ENCODE data around the gene DAAM2. TPM values are rescaled to one million over a fixed set of nuclear protein-coding genes. Genes with fewer than 3 reads are reported as not detected.

DAAM2 gene
- total RNA-seq, 2 donors from 2014 or later = 10.1 to 12.2 TPM

DNA sequence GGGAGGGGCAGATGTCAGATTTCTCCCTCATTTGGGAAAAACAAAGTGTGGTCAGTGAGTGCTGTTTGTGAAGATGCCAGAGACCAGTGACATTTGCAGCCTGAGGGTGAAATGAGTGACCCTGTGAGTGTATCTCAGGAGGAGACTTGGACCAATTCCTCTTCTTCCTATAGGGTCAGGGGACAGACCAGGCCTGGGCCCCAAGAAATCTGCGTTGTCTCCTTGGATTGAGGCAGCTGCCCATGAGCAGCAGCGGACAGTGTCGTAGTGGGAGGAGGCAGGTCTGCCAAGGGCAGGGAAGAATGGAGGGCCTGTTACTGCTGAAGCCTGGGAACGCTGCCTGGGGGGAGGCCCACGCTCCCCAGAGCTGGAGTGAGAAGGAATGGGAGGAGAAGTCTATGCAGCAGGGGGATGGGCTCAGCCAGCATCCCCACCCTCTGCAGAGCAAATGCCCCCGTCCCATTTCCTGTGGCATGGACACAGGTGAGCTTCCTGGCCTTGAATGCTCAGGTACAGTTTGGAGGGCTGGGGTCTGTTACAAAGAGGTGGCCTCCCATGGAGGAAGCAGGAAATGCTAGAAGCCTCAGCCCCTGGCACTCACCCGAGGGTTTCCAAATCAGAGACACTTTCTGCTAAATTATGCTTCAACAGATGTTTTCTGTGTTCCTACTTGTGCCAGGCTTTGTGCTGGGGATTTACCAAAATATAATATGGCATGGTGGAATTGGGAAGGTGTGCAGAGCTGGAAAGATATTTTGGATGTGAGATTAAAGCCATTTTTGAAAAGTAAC lies 29.8 kb downstream of the DAAM2 start:
- Histone ChIP-seq H3K27me3 (no peaks in the 10 kb centered on the region), H3K4me1 (peaks cover 7% of the 10 kb centered on the region), H3K4me3 (no peak overlapping the region), H3K27ac (peak overlapping the region in 3 of 4 donors; percentile 26 to 57 (median 54)), H3K36me3 (replicated peaks in 1 of 2; ENCODE audit: insufficient read depth in 1 of 2, low read depth in 2 of 2) (no peaks in the 10 kb centered on the region), H3K9me3 (no peaks in the 10 kb centered on the region)
- 78 to 80% methylated on average over 7 of the region's 7 CpGs for WGBS, 2 donors
- TF ChIP-seq, protein P1, sequence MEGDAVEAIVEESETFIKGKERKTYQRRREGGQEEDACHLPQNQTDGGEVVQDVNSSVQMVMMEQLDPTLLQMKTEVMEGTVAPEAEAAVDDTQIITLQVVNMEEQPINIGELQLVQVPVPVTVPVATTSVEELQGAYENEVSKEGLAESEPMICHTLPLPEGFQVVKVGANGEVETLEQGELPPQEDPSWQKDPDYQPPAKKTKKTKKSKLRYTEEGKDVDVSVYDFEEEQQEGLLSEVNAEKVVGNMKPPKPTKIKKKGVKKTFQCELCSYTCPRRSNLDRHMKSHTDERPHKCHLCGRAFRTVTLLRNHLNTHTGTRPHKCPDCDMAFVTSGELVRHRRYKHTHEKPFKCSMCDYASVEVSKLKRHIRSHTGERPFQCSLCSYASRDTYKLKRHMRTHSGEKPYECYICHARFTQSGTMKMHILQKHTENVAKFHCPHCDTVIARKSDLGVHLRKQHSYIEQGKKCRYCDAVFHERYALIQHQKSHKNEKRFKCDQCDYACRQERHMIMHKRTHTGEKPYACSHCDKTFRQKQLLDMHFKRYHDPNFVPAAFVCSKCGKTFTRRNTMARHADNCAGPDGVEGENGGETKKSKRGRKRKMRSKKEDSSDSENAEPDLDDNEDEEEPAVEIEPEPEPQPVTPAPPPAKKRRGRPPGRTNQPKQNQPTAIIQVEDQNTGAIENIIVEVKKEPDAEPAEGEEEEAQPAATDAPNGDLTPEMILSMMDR (IDR thresholded peaks at IDR 0.05) = no peak
- no peak for TF ChIP-seq POLR2A (IDR thresholded peaks at IDR 0.05)
- DNase-seq (no peak), ATAC-seq (peak; percentile 6)
- intact Hi-C loops (cut with DNase I) = no loop called here

DNA sequence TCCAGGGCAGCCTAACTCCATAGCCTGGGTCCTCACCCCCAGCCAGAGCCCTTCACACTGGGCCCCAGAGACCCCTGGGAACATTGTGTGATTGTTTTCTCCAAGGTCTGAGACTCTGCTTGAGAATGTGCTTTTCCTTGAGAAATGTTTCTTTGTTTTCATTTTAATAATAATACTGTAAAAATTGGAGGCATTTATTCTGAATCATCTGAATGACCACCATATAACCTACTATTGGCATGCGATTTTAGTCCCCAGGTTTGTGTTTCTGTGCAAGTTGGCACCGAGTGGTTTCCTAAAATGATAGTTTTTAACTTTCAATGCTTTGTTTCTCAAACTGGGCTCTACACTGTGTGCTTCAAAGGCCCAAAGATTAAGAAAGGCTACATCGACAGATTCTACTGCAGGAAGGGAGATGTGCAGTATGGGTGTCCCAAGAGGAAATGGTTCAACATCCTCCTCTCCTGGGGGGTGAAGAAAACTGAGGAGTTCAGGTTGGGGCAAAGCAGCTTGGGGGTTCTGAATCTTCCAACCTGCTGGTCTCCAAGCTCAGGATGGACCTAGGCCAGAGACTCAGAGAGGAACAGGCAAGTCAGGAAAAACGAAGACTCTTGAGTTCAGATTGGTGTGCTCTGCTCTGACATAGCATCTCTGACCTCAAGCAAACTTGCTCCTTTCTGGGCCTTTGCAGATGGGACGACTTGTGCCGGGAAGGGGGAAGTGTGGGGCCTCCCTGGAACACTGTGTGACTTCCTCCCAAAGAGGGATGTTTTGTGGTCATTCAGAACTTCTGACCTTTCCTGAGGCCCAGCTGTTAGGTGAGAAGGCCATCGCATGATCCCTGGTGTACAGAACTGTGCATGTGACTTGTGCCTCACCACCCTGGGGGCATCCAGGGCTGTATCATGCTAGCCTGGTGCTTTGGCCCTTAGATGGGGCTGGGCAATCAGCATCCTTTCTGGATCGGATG lies 31.0 kb downstream of the DAAM2 start:
- Histone ChIP-seq H3K4me1 (peaks cover 7% of the 10 kb centered on the region), H3K4me3 (no peak overlapping the region)

DNA sequence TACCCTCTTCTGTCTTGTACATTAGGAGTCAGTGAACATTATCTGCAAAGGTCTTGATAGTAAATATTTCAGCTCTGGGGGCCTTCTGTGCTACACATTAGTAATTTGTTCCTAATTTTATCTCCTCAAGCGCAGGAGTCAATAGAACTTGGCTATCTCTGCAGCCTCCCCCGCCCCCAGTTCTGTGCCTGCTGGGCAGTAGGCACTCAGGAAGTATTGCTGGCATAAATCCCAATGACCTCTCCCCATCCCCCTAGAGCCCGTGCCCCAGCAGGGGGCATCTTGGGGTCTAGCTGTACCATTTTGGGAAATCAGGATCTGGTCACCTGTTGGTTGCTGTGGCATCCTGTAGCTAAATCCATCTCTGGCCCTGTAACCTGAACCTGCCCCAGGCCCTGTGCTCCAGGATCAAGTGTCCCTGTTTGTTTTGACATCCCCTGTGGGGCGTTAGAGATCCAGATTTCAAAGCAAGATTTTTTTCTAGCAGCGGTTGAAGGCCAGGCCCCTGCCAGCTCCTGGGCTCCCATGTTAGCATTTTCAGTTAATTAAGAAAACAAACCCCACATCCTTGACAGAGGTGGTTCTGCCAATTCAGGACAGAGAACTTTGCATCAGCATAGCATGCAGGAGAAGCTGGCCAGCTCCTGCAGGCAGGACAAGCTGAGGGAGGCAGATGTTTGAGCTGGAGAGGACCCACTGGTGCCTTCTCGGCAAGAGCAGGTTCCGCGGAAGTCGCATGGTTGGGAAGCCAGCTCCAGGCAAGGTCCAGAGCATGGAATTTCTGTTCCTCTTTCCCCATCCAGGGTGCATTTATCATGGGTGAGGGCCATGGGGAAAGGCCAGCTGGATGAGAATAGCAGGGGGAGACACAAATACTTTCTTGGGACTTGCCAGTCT lies 32.1 kb downstream of the DAAM2 start:
- Histone ChIP-seq H3K27me3 (no peaks in the 10 kb centered on the region), H3K27ac (peak overlapping the region in 2 of 4 donors; percentile 45 to 53), H3K4me1 (peaks cover 7% of the 10 kb centered on the region), H3K9me3 (no peaks in the 10 kb centered on the region), H3K4me3 (no peak overlapping the region), H3K36me3 (replicated peaks in 1 of 2; ENCODE audit: insufficient read depth in 1 of 2, low read depth in 2 of 2) (no peaks in the 10 kb centered on the region)
- ATAC-seq = no peak
- TF ChIP-seq, protein P1 (IDR thresholded peaks at IDR 0.05) = no peak
- TF ChIP-seq POLR2A (IDR thresholded peaks at IDR 0.05) = no peak
- intact Hi-C loops (cut with DNase I) = no loop called here
- no peak for DNase-seq
- 66 to 72% methylated on average over 9 of the region's 9 CpGs for WGBS, 2 donors

More for the DNA sequence above, 31.0 kb downstream of the DAAM2 start:
- Histone ChIP-seq H3K27me3 (no peaks in the 10 kb centered on the region), H3K36me3 (replicated peaks in 1 of 2; ENCODE audit: insufficient read depth in 1 of 2, low read depth in 2 of 2) (no peaks in the 10 kb centered on the region), H3K9me3 (no peaks in the 10 kb centered on the region), H3K27ac (peak overlapping the region; percentile 16 to 57 (median 40))
- TF ChIP-seq POLR2A (IDR thresholded peaks at IDR 0.05) = peak in 2 of 3 donors; percentile 18 to 31
- TF ChIP-seq, protein P1 (IDR thresholded peaks at IDR 0.05) = no peak
- DNase-seq (peak in 3 of 4 donors; percentile 37 to 75 (median 40)), ATAC-seq (peak; percentile 61)
- intact Hi-C loops (cut with DNase I) = no loop called here
- WGBS, 2 donors = 75 to 90% methylated on average over 8 of the region's 8 CpGs

DNA sequence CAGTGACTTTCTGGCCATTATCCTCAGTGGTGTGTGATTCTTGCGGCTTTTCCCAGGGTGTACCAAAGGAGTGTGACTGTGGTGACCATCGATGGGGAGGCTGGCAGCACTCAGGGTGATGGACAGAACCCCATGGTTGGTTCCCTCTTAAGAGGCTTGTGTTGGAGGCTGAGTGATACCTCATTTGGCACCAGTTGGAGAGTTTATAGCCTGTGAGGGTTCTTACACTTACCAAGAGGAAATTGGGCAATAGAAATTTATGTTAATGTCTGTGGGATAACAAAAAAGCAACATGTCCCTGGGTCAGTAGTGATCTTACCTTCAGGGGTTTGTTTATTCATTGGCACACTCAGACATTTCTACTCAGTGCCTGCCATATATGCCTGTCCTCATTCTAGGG lies 37.2 kb downstream of the DAAM2 start:
- TF ChIP-seq, protein P1 (IDR thresholded peaks at IDR 0.05) = no peak
- TF ChIP-seq POLR2A (IDR thresholded peaks at IDR 0.05) = no peak
- Histone ChIP-seq H3K4me3 (no peak overlapping the region), H3K9me3 (no peaks in the 10 kb centered on the region), H3K27me3 (no peaks in the 10 kb centered on the region), H3K4me1 (no peaks in the 10 kb centered on the region), H3K27ac (no peak overlapping the region), H3K36me3 (replicated peaks in 1 of 2; ENCODE audit: insufficient read depth in 1 of 2, low read depth in 2 of 2) (no peaks in the 10 kb centered on the region)
- 83 to 86% methylated on average over 2 of the region's 2 CpGs for WGBS, 2 donors
- ATAC-seq (no peak), DNase-seq (no peak)
- intact Hi-C loops (cut with DNase I) = no loop called here

All from body of pancreas (tissue), 4 donors.